Inflammatory macrophage treated with lipopolysaccharide for 1 hour (primary cell): Measurements from ENCODE around the gene SLC51A.
"Not testable (repeated sequence)": the region's sequence is repeated elsewhere in the genome, so short reads cannot be mapped to it uniquely, and the experiment has no call there.

Source experiments
- DNase-seq, 2 donors: peaks; one replicate each; pipeline ENCODE4 v3.0.0-alpha.2; 2020 to 2022

SLC51A gene

GRCh38 chr3:196216089-196216564 is at the start of gene SLC51A:
TSS of gene SLC51A (plus strand) at chr3:196216534. CDS start at chr3:196216713, 179 bp downstream.
- DNase-seq: no peak

GRCh38 chr3:196166741-196167140 is 49.6 kb upstream of the SLC51A start:
- DNase-seq: no peak

DNA sequence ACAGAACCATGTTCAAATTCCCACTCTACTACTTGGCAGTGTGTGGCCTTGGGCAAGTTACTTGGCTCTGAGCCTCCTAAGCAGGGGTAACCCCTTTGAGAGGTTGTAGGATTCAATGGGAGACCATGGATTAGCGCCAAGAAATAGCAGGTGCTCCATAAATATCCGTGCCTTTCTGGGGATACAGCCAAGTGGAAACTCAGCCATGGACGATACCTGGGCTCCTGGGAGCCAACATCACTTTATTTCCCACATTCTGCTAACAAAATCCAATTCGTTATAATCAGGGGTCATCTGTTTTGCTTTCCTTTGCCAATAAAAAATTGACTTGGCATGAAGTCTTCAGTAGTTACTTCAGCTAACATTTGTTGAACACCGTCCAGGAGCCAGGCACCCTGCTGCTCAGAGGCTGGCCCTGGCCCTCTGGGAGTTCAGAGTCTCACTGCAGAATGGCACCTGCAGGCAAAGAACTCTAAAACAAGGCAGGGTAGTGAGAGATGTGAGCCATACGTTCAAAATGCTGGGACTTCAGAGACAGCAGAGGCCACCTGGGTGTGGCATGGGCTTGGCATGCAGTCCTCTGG is 47.4 kb upstream of the SLC51A start:
- DNase-seq: no peak

GRCh38 chr3:196169836-196170240 is 46.5 kb upstream of the SLC51A start:
- peak; percentile 90 to 100 for DNase-seq

- not testable (repeated sequence) for DNase-seq
Observed at GRCh38 chr3:196170296-196170695, 46.0 kb upstream of the SLC51A start.

DNA sequence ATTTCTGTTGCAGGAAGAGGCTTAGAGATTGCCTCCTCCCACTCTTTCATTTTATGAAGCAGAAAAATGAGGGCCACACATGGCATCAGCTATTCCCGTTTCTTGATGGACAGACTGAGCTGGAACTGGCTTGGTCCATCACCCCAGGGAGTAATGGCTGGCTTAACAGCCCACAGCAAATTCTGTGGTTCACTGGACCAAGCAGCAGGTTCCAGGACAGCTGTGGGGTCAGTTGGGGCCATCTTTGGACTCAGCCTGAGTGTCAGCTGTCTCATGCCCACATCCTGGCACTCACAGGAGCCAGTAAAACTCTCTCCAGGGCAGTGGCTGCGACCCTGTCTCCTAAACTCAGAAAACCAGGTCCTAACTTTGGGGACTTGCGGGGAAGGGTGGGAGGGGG is 41.7 kb upstream of the SLC51A start:
- DNase-seq: no peak

GRCh38 chr3:196175116-196175625 is 41.2 kb upstream of the SLC51A start:
- DNase-seq: no peak

- peak; percentile 37 to 43 for DNase-seq
Observed at GRCh38 chr3:196175722-196176121, 40.6 kb upstream of the SLC51A start.

- DNase-seq: no peak
Observed at GRCh38 chr3:196177567-196177966, 38.8 kb upstream of the SLC51A start.

DNA sequence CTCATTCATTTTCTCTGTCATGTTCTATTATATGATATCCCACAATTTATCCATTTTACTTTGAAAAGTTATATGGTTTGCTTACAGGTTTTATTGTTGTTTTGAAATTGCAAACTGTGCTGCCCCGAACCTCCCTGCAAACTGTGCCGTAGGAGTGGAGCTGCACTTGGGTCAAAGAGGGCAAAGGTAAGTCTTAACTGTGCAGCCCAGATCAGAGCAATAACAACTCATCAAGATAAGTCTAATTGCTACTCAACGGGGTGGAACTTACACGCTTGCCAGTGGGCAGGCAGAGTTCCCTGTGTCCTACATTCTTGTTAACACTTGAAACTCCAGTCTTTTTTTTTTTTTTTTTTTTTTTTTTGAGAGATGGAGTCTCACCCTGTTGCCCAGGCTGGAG is 38.4 kb upstream of the SLC51A start:
- no peak for DNase-seq

GRCh38 chr3:196178993-196179379 is 37.3 kb upstream of the SLC51A start:
- no peak for DNase-seq

DNA sequence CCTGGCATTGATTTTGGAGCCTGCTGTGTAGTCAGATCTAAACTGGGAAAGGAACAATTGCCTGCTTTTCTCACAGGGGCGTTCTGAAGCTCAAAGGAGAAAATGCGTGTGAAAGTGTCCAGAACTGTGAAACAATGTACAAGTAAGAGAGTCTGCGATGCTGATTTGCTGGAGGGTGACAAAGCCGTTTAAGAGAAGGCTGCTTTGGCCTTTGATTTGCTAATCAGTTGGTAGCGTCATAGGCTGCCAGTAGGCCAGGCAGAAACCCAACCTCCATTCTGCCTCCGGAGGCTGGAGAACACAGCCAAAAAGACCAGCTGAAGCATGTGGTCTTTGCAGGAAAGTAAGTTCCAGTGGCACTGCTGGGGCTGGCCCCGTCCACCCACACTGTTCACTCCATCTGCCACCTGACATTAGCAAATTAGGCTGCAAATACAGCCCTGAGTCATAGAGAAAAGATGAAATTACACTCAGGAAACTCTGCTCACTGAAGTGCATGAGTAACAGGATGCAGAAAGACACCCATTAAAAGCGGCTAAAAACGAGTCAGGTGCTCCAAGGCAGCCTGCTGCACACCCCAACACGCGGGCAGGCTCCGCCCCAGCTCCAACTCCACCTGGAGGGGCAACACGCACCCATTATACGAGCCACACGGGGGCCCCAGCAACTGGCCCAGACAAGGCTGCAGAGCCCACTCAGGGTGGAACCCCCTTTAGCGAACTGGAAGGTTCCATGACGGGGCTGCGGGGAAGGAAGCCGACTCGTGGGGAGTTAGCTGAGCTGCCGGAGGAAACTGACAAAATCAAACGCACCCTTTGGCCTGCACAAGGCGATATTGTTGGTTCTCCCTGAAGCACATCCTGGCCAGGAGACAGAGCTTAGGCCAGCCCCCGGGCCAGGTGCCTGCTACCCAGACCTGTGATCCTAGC is 36.7 kb upstream of the SLC51A start:
- peak; percentile 82 to 99 for DNase-seq

GRCh38 chr3:196180346-196180745 is 36.0 kb upstream of the SLC51A start:
- DNase-seq: no peak

DNA sequence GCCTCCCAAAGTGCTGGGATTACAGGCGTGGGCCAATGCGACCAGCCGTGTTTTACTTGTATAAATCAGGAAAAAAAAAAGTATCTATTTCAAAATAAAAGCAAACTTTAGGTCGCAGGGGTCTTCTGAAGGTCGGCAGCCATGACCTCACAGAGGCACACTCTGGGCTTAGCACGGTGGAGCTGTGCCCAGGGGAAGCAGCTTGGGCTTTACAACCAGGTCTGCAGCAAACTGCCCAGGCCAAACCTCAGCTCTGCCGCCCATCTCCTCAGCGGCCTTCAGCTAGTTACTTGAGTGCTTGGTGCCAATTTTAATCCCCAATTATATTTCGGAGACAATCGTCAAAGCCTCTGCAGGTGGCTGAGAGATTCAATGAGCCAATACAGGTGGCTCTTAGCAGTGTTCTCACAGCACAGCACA is 35.2 kb upstream of the SLC51A start:
- no peak for DNase-seq

GRCh38 chr3:196184169-196184432 is 32.2 kb upstream of the SLC51A start:
- DNase-seq: not testable (repeated sequence)

GRCh38 chr3:196184881-196185280 is 31.5 kb upstream of the SLC51A start:
- DNase-seq: no peak

DNA sequence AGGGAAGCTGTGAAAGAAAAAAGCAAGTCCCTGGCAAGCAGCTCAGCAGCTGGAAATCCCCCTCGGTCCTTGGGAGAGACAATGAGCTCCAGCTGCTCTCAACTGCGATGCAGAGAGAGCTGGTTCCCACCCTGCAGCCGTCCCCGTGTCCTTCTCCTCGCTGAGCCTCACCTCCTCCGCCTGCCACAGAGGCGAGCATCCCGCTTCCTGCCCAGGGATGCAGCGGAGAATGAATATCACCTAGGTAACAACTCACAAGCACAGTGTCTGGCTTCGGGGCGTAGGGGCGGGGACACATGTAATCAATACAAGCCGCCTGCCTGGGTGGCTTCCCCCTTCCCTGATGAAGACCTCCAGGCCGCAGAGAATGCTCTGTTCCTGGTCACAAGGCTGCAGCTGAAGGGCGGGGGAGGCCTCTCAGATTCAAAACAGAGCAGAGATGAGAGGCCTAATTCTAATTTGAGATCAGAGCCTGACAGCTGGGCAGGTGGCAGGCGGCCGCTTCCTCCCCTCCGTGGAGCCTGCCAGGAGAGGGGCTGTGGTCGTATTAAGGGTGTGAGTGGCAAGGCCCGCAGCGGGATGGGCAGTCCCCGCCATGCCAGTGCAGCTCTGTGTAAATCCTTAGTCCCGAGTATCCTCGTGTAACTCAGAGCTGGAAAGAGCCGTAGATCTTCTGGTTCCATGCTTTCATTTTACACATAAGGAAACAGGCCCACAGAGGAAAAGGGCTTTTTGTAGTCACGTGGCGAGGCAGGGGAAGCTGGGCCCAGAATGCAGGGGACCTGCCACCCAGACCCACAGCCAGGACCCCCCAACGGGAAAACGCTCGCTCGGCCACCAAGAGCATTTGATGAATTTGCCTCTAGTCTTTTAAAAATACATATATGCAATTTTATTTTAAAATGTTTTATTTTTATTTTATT is 29.4 kb upstream of the SLC51A start:
- DNase-seq: no peak

DNA sequence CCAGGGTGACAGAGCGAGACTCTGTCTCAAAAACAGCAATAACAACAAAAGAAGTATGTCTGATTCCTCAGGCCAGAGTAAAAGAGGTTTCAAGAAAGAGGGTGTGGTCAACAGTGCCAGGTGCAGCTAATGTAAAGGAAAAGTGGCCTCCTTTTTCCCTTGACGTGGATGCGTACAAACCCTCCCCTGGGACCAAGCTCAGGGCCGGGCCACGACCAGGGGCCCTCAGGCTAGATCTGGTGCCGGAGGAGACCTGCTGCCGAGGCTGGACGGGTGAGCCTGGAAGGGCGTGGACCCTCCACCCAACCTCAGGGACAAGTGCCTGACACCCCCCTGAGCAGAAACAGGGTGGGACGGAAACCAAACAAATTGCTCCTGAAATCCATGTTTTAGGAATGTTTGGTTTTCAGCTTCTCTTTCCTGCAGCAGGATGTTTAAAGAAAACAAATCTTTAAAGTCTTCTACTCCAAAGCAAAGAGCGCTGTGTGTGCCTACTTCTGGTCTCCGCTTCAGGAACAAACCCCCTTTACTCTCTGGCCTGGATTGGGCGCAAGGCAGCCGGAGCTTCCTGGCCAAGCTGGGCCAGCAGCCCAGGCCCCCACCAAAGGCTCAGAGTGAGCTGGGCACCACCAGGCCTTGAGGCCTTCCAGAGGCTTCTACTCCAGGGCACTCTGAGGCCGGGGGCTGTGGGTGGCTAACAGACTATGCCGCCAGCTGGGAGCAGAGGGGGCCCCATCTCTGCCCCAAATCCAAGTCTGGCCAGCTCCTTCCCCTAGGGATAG is 26.6 kb upstream of the SLC51A start:
- no peak for DNase-seq

- DNase-seq: peak; percentile 74 to 95
Observed at GRCh38 chr3:196192036-196192523, 24.3 kb upstream of the SLC51A start.

DNA sequence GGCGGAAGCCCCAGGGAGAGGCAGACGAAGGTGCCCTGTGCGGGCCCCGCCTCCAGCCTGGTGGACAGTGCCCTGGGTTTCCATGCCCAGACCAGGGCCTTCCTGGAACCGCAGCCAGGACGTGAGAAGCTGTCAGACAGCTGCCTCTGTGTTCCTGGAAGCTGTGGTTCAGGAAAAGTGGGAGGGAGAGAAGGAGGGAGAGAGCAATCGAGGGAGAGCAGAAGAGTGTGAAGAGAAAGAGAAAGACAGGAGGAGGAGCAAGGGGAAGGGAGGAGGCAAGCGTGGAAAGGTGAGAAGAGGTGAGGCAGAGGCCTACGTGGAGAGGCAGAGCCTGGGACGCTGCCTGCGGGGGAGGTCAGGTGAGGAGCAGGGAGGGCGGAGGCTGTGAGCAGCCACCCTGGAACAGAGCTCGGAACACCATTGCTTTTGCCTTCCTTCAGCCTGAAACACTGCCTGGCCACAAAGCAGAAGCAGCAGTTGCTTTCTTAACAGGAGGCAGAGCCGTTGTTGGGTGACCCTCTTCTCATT is 23.7 kb upstream of the SLC51A start:
- peak in 1 of 2 donors; percentile 29 for DNase-seq

DNA sequence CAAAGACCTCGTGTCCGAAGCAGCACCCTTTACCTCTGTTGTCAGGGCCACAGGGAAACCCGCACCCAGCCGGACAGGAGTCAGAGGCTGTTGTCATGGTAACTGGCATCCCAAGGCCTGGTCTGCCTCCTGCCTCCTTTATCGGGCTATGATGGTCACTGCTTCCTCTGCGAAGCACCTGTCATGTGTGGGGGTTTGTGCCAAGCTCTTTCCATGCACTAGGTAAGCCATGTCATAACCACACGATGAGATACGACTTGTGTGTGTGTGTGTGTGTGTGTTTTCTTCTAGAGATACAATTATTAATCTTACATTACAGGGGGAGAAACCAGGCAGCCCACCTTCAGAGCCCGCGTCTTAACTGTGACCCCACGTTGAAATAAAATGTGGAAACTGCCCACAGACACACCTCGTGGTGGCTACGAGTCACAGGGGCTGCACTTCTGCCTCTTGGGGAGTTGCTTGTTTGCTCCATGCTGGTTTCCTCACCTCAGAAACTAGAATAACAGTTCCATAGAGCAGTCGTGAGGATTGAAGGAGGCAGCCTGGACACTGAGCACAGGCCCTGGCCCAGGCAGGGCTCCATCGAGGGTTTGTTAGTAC is 23.1 kb upstream of the SLC51A start:
- DNase-seq: peak; percentile 31 to 82
